ENCODE measurements around the gene HS3ST1.
"Not testable (repeated sequence)": the region's sequence is repeated elsewhere in the genome, so short reads cannot be mapped to it uniquely, and the experiment has no call there.

DNA sequence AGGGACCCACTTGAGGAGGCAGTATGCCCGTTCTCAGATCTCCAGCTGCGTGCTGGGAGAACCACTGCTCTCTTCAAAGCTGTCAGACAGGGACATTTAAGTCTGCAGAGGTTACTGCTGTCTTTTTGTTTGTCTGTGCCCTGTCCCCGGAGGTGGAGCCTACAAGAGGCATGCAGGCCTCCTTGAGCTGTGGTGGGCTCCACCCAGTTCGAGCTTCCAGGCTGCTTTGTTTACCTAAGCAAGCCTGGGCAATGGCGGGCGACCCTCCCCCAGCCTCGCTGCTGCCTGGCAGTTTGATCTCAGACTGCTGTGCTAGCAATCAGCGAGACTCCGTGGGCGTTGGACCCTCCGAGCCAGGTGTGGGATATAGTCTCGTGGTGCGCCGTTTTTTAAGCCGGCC, 44.6 kb downstream of the HS3ST1 start:
- TF ChIP-seq, protein P1, sequence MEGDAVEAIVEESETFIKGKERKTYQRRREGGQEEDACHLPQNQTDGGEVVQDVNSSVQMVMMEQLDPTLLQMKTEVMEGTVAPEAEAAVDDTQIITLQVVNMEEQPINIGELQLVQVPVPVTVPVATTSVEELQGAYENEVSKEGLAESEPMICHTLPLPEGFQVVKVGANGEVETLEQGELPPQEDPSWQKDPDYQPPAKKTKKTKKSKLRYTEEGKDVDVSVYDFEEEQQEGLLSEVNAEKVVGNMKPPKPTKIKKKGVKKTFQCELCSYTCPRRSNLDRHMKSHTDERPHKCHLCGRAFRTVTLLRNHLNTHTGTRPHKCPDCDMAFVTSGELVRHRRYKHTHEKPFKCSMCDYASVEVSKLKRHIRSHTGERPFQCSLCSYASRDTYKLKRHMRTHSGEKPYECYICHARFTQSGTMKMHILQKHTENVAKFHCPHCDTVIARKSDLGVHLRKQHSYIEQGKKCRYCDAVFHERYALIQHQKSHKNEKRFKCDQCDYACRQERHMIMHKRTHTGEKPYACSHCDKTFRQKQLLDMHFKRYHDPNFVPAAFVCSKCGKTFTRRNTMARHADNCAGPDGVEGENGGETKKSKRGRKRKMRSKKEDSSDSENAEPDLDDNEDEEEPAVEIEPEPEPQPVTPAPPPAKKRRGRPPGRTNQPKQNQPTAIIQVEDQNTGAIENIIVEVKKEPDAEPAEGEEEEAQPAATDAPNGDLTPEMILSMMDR (IDR thresholded peaks at IDR 0.05), result not testable (repeated sequence)
- TF ChIP-seq POLR2A (IDR thresholded peaks at IDR 0.05), result not testable (repeated sequence)
